ENCODE data around the gene NFASC. TPM values are rescaled to one million over a fixed set of nuclear protein-coding genes. Genes with fewer than 3 reads are reported as not detected.

NFASC gene
- total and polyA plus RNA-seq, 2 experiments from 2014 or later, result 3.9 to 11.7 TPM

DNA sequence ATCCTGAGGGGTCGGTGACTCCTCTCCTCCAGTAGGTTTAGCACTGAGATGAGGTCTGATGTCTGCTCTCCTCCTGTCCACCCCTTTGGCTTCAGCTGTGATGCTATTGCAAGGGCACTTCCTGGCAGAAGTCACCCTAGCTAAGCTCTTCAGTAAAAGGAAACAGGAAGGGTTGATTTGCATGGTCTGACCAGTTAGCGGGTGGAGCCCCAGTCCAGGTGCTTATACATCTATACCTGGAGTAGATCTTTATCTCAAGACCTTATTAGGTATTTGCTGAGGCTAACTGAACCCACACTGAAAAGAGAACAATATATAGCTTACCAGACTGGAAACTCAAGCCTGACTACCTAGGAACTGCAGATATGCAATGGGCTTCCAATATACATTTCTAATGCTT lies 28.9 kb upstream of the NFASC start:
- Mint-ChIP-seq H3K27me3 (ENCODE audit: insufficient read depth, low read depth, poor library complexity) (peaks cover 5% of the 10 kb centered on the region), H3K4me3 (no peak overlapping the region), H3K9me3 (no peaks in the 10 kb centered on the region), H3K4me1 (peaks cover 15% of the 10 kb centered on the region), H3K36me3 (ENCODE audit: low read depth) (no peaks in the 10 kb centered on the region), H3K27ac (no peak overlapping the region)
- no peak overlapping the region for H3K4me3 ChIP-seq
- H4K20me1 ChIP-seq (replicated peaks; ENCODE audit: insufficient read depth), result peaks cover 4% of the 10 kb centered on the region; the same call in 1 of the 2 replicates
- TF ChIP-seq NANOG (IDR thresholded peaks at IDR 0.05; ENCODE audit: borderline replicate concordance) (no peak), STAT1 (IDR thresholded peaks at IDR 0.05; ENCODE audit: unreplicated experiment) (no peak), EZH2phosphoT487 (IDR thresholded peaks at IDR 0.05; ENCODE audit: unreplicated experiment) (no peak), POLR2AphosphoS5 (IDR thresholded peaks at IDR 0.05; ENCODE audit: low read depth) (no peak), CREB1 (CRISPR knock-in tag; IDR thresholded peaks at IDR 0.05; ENCODE audit: low read depth) (no peak), ZNF114 (CRISPR knock-in tag; IDR thresholded peaks at IDR 0.05) (no peak), REST (IDR thresholded peaks at IDR 0.05; ENCODE audit: unreplicated experiment) (no peak), ZNF331 (CRISPR knock-in tag; IDR thresholded peaks at IDR 0.05; ENCODE audit: low read depth) (no peak), ETS1 (IDR thresholded peaks at IDR 0.05) (no peak), EZH2 (IDR thresholded peaks at IDR 0.05; ENCODE audit: low read depth, unreplicated experiment) (no peak), JUNB (IDR thresholded peaks at IDR 0.05; ENCODE audit: unreplicated experiment) (no peak)
- TF ChIP-seq, protein P1, sequence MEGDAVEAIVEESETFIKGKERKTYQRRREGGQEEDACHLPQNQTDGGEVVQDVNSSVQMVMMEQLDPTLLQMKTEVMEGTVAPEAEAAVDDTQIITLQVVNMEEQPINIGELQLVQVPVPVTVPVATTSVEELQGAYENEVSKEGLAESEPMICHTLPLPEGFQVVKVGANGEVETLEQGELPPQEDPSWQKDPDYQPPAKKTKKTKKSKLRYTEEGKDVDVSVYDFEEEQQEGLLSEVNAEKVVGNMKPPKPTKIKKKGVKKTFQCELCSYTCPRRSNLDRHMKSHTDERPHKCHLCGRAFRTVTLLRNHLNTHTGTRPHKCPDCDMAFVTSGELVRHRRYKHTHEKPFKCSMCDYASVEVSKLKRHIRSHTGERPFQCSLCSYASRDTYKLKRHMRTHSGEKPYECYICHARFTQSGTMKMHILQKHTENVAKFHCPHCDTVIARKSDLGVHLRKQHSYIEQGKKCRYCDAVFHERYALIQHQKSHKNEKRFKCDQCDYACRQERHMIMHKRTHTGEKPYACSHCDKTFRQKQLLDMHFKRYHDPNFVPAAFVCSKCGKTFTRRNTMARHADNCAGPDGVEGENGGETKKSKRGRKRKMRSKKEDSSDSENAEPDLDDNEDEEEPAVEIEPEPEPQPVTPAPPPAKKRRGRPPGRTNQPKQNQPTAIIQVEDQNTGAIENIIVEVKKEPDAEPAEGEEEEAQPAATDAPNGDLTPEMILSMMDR (conservative IDR thresholded peaks at IDR 0.05; ENCODE audit: low read depth in 2 of 2), result no peak
- TF ChIP-seq, protein P2, sequence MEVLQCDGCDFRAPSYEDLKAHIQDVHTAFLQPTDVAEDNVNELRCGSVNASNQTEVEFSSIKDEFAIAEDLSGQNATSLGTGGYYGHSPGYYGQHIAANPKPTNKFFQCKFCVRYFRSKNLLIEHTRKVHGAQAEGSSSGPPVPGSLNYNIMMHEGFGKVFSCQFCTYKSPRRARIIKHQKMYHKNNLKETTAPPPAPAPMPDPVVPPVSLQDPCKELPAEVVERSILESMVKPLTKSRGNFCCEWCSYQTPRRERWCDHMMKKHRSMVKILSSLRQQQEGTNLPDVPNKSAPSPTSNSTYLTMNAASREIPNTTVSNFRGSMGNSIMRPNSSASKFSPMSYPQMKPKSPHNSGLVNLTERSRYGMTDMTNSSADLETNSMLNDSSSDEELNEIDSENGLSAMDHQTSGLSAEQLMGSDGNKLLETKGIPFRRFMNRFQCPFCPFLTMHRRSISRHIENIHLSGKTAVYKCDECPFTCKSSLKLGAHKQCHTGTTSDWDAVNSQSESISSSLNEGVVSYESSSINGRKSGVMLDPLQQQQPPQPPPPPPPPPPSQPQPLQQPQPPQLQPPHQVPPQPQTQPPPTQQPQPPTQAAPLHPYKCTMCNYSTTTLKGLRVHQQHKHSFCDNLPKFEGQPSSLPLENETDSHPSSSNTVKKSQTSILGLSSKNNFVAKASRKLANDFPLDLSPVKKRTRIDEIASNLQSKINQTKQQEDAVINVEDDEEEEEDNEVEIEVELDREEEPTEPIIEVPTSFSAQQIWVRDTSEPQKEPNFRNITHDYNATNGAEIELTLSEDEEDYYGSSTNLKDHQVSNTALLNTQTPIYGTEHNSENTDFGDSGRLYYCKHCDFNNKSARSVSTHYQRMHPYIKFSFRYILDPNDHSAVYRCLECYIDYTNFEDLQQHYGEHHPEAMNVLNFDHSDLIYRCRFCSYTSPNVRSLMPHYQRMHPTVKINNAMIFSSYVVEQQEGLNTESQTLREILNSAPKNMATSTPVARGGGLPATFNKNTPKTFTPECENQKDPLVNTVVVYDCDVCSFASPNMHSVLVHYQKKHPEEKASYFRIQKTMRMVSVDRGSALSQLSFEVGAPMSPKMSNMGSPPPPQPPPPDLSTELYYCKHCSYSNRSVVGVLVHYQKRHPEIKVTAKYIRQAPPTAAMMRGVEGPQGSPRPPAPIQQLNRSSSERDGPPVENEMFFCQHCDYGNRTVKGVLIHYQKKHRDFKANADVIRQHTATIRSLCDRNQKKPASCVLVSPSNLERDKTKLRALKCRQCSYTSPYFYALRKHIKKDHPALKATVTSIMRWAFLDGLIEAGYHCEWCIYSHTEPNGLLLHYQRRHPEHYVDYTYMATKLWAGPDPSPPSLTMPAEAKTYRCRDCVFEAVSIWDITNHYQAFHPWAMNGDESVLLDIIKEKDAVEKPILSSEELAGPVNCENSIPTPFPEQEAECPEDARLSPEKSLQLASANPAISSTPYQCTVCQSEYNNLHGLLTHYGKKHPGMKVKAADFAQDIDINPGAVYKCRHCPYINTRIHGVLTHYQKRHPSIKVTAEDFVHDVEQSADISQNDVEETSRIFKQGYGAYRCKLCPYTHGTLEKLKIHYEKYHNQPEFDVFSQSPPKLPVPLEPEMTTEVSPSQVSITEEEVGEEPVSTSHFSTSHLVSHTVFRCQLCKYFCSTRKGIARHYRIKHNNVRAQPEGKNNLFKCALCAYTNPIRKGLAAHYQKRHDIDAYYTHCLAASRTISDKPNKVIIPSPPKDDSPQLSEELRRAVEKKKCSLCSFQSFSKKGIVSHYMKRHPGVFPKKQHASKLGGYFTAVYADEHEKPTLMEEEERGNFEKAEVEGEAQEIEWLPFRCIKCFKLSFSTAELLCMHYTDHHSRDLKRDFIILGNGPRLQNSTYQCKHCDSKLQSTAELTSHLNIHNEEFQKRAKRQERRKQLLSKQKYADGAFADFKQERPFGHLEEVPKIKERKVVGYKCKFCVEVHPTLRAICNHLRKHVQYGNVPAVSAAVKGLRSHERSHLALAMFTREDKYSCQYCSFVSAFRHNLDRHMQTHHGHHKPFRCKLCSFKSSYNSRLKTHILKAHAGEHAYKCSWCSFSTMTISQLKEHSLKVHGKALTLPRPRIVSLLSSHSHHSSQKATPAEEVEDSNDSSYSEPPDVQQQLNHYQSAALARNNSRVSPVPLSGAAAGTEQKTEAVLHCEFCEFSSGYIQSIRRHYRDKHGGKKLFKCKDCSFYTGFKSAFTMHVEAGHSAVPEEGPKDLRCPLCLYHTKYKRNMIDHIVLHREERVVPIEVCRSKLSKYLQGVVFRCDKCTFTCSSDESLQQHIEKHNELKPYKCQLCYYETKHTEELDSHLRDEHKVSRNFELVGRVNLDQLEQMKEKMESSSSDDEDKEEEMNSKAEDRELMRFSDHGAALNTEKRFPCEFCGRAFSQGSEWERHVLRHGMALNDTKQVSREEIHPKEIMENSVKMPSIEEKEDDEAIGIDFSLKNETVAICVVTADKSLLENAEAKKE (CRISPR knock-in tag; IDR thresholded peaks at IDR 0.05), result no peak
- no peaks in the 10 kb centered on the region for H3K27me3 ChIP-seq (ENCODE audit: insufficient read depth)
- H3K9me2 ChIP-seq (ENCODE audit: insufficient read depth), result no peaks in the 10 kb centered on the region; the same call in 1 of the 2 replicates
- H3K4me1 ChIP-seq (ENCODE audit: insufficient read depth), result no peaks in the 10 kb centered on the region
- ATAC-seq (no peak), DNase-seq (ENCODE audit: low spot score) (no peak)
- no peaks in the 10 kb centered on the region; the same call in 1 of the 2 replicates for H3K79me2 ChIP-seq (replicated peaks; ENCODE audit: insufficient read depth)
- no peak overlapping the region for H2AFZ ChIP-seq
- H3F3A ChIP-seq (replicated peaks; ENCODE audit: low read depth), result no peaks in the 10 kb centered on the region
- H3K27ac ChIP-seq (ENCODE audit: low read depth), result no peak overlapping the region
- H3K4me2 ChIP-seq, result no peak overlapping the region
- H3K36me3 ChIP-seq (ENCODE audit: insufficient read depth), result no peaks in the 10 kb centered on the region
